H1 (cell line): ENCODE data around the gene CLCF1. TPM values are rescaled to one million over a fixed set of nuclear protein-coding genes. Genes with fewer than 3 reads are reported as not detected.

Experiments used
- CTCF ChIA-PET: fragments of 300-600 bp; sonication (Branson Sonifier 250); formaldehyde crosslinking; loops from one replicate; lab custom pipeline; 2021; ENCODE audit not compliant: partially characterized antibody; lab: Charles Lee
- POLR2A ChIA-PET: fragments of 300-600 bp; sonication (Branson Sonifier 250); formaldehyde crosslinking; loops from one replicate; lab custom pipeline; 2021; ENCODE audit warnings: inconsistent platforms; ENCODE audit not compliant: partially characterized antibody; lab: Charles Lee
- DNase-seq, 2 experiments: peaks; one replicate each; pipeline versions ENCODE4 v3.0.0 to v3.0.0-alpha.2; 2010 to 2022; ENCODE audit warnings: low spot score in 2 of 2, low read depth in 1 of 2, mixed read lengths in 1 of 2
- FAIRE-seq: peaks from 2 replicates; lab custom pipeline; 2011; peaks lifted over from hg19 to GRCh38; lab: Jason Lieb, UNC
- H2AFZ ChIP-seq: 2 replicates; pipeline ENCODE4 v1.8.1; 2012; ENCODE audit warnings: low read length, inconsistent platforms
- H2AK5ac ChIP-seq: 2 replicates; pipeline ENCODE4 v1.6.1; 2013; ENCODE audit warnings: low read depth, low read length
- H2BK120ac ChIP-seq: replicated peaks from 2 replicates; pipeline ENCODE3; 2013; ENCODE audit warnings: low read depth, low read length, inconsistent platforms
- H2BK12ac ChIP-seq: 2 replicates; pipeline ENCODE4 v1.6.1; 2013; ENCODE audit warnings: low read depth, low read length
- H2BK15ac ChIP-seq: 2 replicates; pipeline ENCODE4 v1.6.1; 2013; ENCODE audit warnings: low read length
- H2BK20ac ChIP-seq: 2 replicates; pipeline ENCODE4 v1.6.1; 2013; ENCODE audit warnings: low read length
- H2BK5ac ChIP-seq: 2 replicates; pipeline ENCODE4 v1.6.1; 2013; ENCODE audit warnings: low read depth, low read length
- H3K14ac ChIP-seq: 2 replicates; pipeline ENCODE4 v1.6.1; 2013; ENCODE audit warnings: inconsistent platforms; ENCODE audit not compliant: insufficient read length
- H3K18ac ChIP-seq: 2 replicates; pipeline ENCODE4 v1.6.1; 2013; ENCODE audit warnings: low read length; ENCODE audit errors: extremely low read depth
- H3K23ac ChIP-seq: 2 replicates; pipeline ENCODE4 v1.6.1; 2013; ENCODE audit warnings: inconsistent platforms; ENCODE audit not compliant: insufficient read length
- H3K23me2 ChIP-seq: 2 replicates; pipeline ENCODE4 v1.6.1; 2013; ENCODE audit warnings: low read depth, low read length
- H3K27ac ChIP-seq: 2 replicates; pipeline ENCODE4 v1.6.1; 2011; ENCODE audit warnings: low read depth, low read length, inconsistent platforms
- H3K27me3 ChIP-seq, 4 experiments: replicated peaks in 1 of 4; 1 replicate in 1 of 4; 2 replicates in 3 of 4; pipeline versions ENCODE4 v1.6.1 to v1.8.1; 2011 to 2013; ENCODE audit warnings: low read length in 3 of 4, mild to moderate bottlenecking in 3 of 4, inconsistent platforms in 2 of 4, mixed read lengths in 2 of 4, moderate library complexity in 1 of 4; ENCODE audit not compliant: control insufficient read depth in 3 of 4, insufficient read depth in 3 of 4; ENCODE audit errors: extremely low read depth in 1 of 4
- H3K36me3 ChIP-seq, 4 experiments: 2 replicates each; pipeline versions ENCODE4 v1.6.1 to v1.8.1; 2011 to 2013; ENCODE audit warnings: mild to moderate bottlenecking in 4 of 4, low read length in 3 of 4, moderate library complexity in 2 of 4, control low read depth in 1 of 4, inconsistent platforms in 1 of 4; ENCODE audit not compliant: insufficient read depth in 4 of 4, control insufficient read depth in 2 of 4
- H3K4ac ChIP-seq: replicated peaks from 2 replicates; pipeline ENCODE3; 2013; ENCODE audit warnings: low read length, low read depth, mixed read lengths, inconsistent platforms; ENCODE audit not compliant: insufficient read length
- H3K4me1 ChIP-seq, 4 experiments: replicated peaks in 1 of 4; 1 replicate in 1 of 4; 2 replicates in 3 of 4; pipeline versions ENCODE4 v1.6.1 to v1.8.1; 2011 to 2013; ENCODE audit warnings: low read length in 3 of 4, inconsistent platforms in 2 of 4, mixed read lengths in 1 of 4; ENCODE audit not compliant: insufficient read depth in 4 of 4, control insufficient read depth in 3 of 4
- H3K4me2 ChIP-seq, 2 experiments: 2 replicates each; pipeline versions ENCODE4 v1.6.1 to v1.8.1; 2011 to 2013; ENCODE audit warnings: low read depth in 2 of 2, low read length in 2 of 2, control low read depth in 1 of 2, inconsistent platforms in 1 of 2, mild to moderate bottlenecking in 1 of 2; ENCODE audit not compliant: insufficient read depth in 1 of 2
- H3K4me3 ChIP-seq, 4 experiments: fragments of 200-600, 300-600 bp in 1 of 4; sonication (generic), shearing (Covaris generic), sonication (Bioruptor Twin) in 1 of 4; 2 replicates each; pipeline versions ENCODE4 v1.5.1 to v1.8.1; 2011 to 2016; ENCODE audit warnings: low read length in 4 of 4, low read depth in 3 of 4, control low read depth in 2 of 4, inconsistent platforms in 2 of 4, mild to moderate bottlenecking in 2 of 4, mixed read lengths in 1 of 4, moderate library complexity in 1 of 4; ENCODE audit not compliant: insufficient read depth in 2 of 4; ENCODE audit errors: extremely low read depth in 1 of 4
- H3K56ac ChIP-seq: replicated peaks from 2 replicates; pipeline ENCODE3; 2013; ENCODE audit warnings: low read depth, mild to moderate bottlenecking, mixed read lengths, low read length, inconsistent platforms; ENCODE audit not compliant: insufficient read length
- H3K79me1 ChIP-seq: 2 replicates; pipeline ENCODE4 v1.6.1; 2013; ENCODE audit warnings: low read depth, low read length, control low read depth
- H3K79me2 ChIP-seq, 2 experiments: 2 replicates each; pipeline versions ENCODE4 v1.6.1 to v1.8.1; 2012 to 2013; ENCODE audit warnings: low read length in 2 of 2, mild to moderate bottlenecking in 2 of 2, inconsistent platforms in 1 of 2; ENCODE audit not compliant: insufficient read depth in 2 of 2, control insufficient read depth in 1 of 2
- H3K9ac ChIP-seq, 4 experiments: replicated peaks in 1 of 4; 1 replicate in 1 of 4; 2 replicates in 3 of 4; pipeline versions ENCODE4 v1.6.1 to v1.8.1; 2011 to 2013; ENCODE audit warnings: low read depth in 3 of 4, low read length in 3 of 4, control low read depth in 2 of 4, mild to moderate bottlenecking in 2 of 4, moderate library complexity in 2 of 4, inconsistent platforms in 1 of 4; ENCODE audit errors: extremely low read depth in 1 of 4
- H3K9me3 ChIP-seq, 2 experiments: 2 replicates each; pipeline versions ENCODE4 v1.6.1 to v1.8.1; 2012 to 2013; ENCODE audit warnings: mild to moderate bottlenecking in 2 of 2, moderate library complexity in 2 of 2, control low read depth in 1 of 2, inconsistent platforms in 1 of 2, low read depth in 1 of 2, low read length in 1 of 2, mixed read lengths in 1 of 2; ENCODE audit not compliant: insufficient read depth in 2 of 2
- H4K20me1 ChIP-seq, 2 experiments: replicated peaks in 1 of 2; 2 replicates each; pipeline versions ENCODE3 to v1.8.1; 2011 to 2013; ENCODE audit warnings: inconsistent platforms in 2 of 2, low read length in 2 of 2, mild to moderate bottlenecking in 1 of 2; ENCODE audit not compliant: insufficient read depth in 2 of 2, control insufficient read depth in 1 of 2
- H4K5ac ChIP-seq: 2 replicates; pipeline ENCODE4 v1.6.1; 2013; ENCODE audit warnings: low read length, low read depth, mixed read lengths, inconsistent platforms; ENCODE audit not compliant: insufficient read length
- H4K8ac ChIP-seq: 2 replicates; pipeline ENCODE4 v1.8.0; 2013; ENCODE audit warnings: mild to moderate bottlenecking, moderate library complexity, low read length, inconsistent platforms; ENCODE audit not compliant: insufficient read depth; ENCODE audit errors: extremely low read depth
- H4K91ac ChIP-seq: replicated peaks from 2 replicates; pipeline ENCODE3; 2013; ENCODE audit warnings: low read length, mixed read lengths, inconsistent platforms; ENCODE audit not compliant: insufficient read length
- BCL11A ChIP-seq, 2 experiments: IDR thresholded peaks; one replicate each; pipeline ENCODE4 v1.6.1; 2011; ENCODE audit warnings: low read depth in 2 of 2, low read length in 2 of 2, mild to moderate bottlenecking in 2 of 2
- CBX5 ChIP-seq: fragments of 300-800, 300-1000 bp; sonication (generic); IDR thresholded peaks from 2 replicates; pipeline ENCODE4 v1.7.1; 2016; ENCODE audit warnings: antibody characterized with exemption, low read length, low read depth
- CHD1 ChIP-seq: IDR thresholded peaks from 2 replicates; pipeline ENCODE4 v1.6.1; 2012; ENCODE audit warnings: low read depth, low read length, improper control_type of control experiment
- CHD2 ChIP-seq: IDR thresholded peaks from 2 replicates; pipeline ENCODE4 v1.6.1; 2012; ENCODE audit warnings: low read length, improper control_type of control experiment
- NANOG ChIP-seq: IDR thresholded peaks from 2 replicates; pipeline ENCODE4 v1.6.1; 2011; ENCODE audit warnings: low read length, low read depth, mild to moderate bottlenecking, inconsistent platforms; ENCODE audit not compliant: insufficient read depth, poor library complexity, severe bottlenecking
- NRF1 ChIP-seq: IDR thresholded peaks from 2 replicates; pipeline ENCODE4 v1.6.1; 2011; ENCODE audit warnings: mild to moderate bottlenecking, low read depth, low read length, improper control_type of control experiment
- POLR2A ChIP-seq, 2 experiments: IDR thresholded peaks; 1 replicate in 1 of 2; 2 replicates in 1 of 2; pipeline ENCODE4 v1.6.1; 2011; ENCODE audit warnings: low read depth in 2 of 2, low read length in 2 of 2, mild to moderate bottlenecking in 2 of 2; ENCODE audit errors: control extremely low read depth in 1 of 2
- RNF2 ChIP-seq: fragments of 200-900, 300-1000 bp; sonication (generic); IDR thresholded peaks from 2 replicates; pipeline ENCODE4 v1.7.1; 2016; ENCODE audit warnings: borderline replicate concordance, low read depth, mild to moderate bottlenecking, antibody characterized with exemption, low read length; ENCODE audit not compliant: poor library complexity, severe bottlenecking; ENCODE audit errors: missing control alignments
- SIX5 ChIP-seq: IDR thresholded peaks from 2 replicates; pipeline ENCODE4 v1.6.1; 2011; ENCODE audit warnings: mild to moderate bottlenecking, low read depth, low read length
- WGBS, 2 experiments: shearing (Covaris generic) in 1 of 2; methylation state at CpG; one replicate each; pipeline versions ENCODE4 v1.1.6 to v1.1.7; 2013 to 2015; ENCODE audit warnings: low lambda C conversion rate in 2 of 2, mixed read lengths in 2 of 2, inconsistent platforms in 1 of 2, low coverage in 1 of 2, missing lambda C conversion rate in 1 of 2; ENCODE audit not compliant: insufficient replicate concordance in 2 of 2, insufficient coverage in 1 of 2, insufficient read length in 1 of 2; ENCODE audit errors: extremely low coverage in 1 of 2, missing lambda C conversion rate in 1 of 2; 5-methylcytosine and 5-hydroxymethylcytosine counted together
- polyA plus RNA-seq, 7 experiments: library from polyadenylated mRNA; depleted of rRNA in 3 of 7; stranded (reverse) in 5 of 7; unstranded in 2 of 7; fragments of >200 nt in 5 of 7; fragments of 200-250 nt in 2 of 7; gene quantifications; 1 replicate in 5 of 7; 2 replicates in 1 of 7; 4 replicates in 1 of 7; pipeline versions ENCODE4 v1.2.1 to v1.2.3, GENCODE V29; 2011 to 2013; ENCODE audit warnings: missing spikeins in 2 of 7, mixed read lengths in 2 of 7
- total RNA-seq: library from RNA; stranded (reverse); fragmentation: NEBNext Ultra II Directional; extraction: Animal tissue kit (Norgen Biotek cat#: 25700); gene quantifications from 2 replicates; pipeline ENCODE4 v1.2.1, GENCODE V29; 2021
- TF ChIP-seq, protein P1 (sequence below): IDR thresholded peaks from 2 replicates; pipeline ENCODE4 v1.6.1; 2012; ENCODE audit warnings: inconsistent platforms
- TF ChIP-seq, protein P2 (sequence below): IDR thresholded peaks from 2 replicates; pipeline ENCODE4 v1.6.1; 2012; ENCODE audit warnings: inconsistent platforms

Gene CLCF1
- total and polyA plus RNA-seq, 2 of the 8 experiments (the other 6 are each of a cell fraction or from before 2014, with no cell fraction given): 0.32 to 1.2 TPM

DNA sequence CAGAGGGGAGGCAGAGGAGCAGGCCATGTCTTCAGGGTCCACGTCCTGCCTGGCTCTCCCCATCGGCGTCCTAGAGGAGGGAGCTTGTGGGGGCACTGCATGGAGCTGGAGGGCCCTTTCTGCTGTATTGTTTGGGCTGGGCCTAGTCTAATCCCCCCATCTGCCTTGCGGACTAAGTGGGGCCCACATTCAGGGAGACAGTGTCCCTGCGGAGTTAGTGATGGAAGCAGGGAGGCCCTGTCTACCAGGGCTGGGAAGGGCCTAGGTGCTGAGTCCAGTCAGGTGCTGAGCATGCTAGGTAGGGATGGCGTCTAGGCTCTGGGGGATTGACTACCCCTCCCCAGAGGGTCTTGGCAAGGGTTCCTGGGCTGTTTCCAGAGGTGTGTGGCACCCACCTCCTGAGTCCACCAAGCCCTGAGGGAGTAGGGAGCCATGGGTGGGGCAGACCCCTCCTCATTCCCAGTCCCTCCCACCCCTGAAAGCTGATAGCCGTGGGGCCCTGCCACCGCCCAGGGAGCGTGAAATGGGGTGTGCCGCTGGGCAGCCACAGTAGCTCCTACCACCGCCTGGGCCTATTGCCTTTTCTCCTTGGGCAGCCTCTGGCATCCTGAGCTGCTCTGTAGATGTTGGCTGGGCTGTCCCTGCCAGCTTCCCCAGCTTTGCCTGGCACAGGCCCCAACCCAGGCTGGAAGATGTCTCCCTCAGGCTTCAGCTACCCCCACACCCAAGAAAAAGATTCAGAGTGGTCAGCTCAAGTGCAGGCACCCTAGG is 18.2 kb downstream of the CLCF1 start:
- H2AK5ac ChIP-seq: peak overlapping the region; percentile 49; the same call in 1 of the 2 replicates
- H3K27me3 ChIP-seq: no peaks in the 10 kb centered on the region; a peak in 1 of 7 replicates
- no peak for DNase-seq
- no peak overlapping the region for H2BK120ac ChIP-seq
- no peak overlapping the region for H2BK5ac ChIP-seq
- H3K79me2 ChIP-seq: no peaks in the 10 kb centered on the region
- WGBS, 2 experiments: 76% methylated on average over 10 of the region's 11 CpGs; no CpG with 5 or more reads in 1 of the 2 experiments
- H3K4me1 ChIP-seq: peaks cover 0 to 18% (median 15%) of the 10 kb centered on the region in 4 experiments; a peak in 6 of 7 replicates
- H3K9me3 ChIP-seq: no peaks in the 10 kb centered on the region
- peak overlapping the region; percentile 39; the same call in 1 of the 2 replicates for H2BK12ac ChIP-seq
- peak overlapping the region; percentile 66 for H3K4ac ChIP-seq
- no peak for FAIRE-seq
- ChIA-PET CTCF (interaction anchor here (0.6 to 20.0 kb wide), 8 partner anchors 9 to 128 kb away, joined by 3 to 1305 read pairs (median 3); partner anchors contain the start of genes CLCF1 and RAD9A), POLR2A (interaction anchor here (1.0 to 3.4 kb wide), 7 partner anchors 11 to 115 kb away, joined by 3 to 16 read pairs (median 4); partner anchors contain the start of gene RAD9A)
- no peak overlapping the region for H2AFZ ChIP-seq
- no peak overlapping the region for H3K18ac ChIP-seq
- H2BK20ac ChIP-seq: no peak overlapping the region; the same call in none of the 2 replicates
- H3K23me2 ChIP-seq: peaks cover 8% of the 10 kb centered on the region; the same call in 1 of the 2 replicates
- H2BK15ac ChIP-seq: peak overlapping the region; percentile 92; the same call in 1 of the 2 replicates
- H4K8ac ChIP-seq: peak overlapping the region; percentile 72
- H4K91ac ChIP-seq: peak overlapping the region; percentile 46
- no peak overlapping the region for H3K23ac ChIP-seq
- peaks cover 2% of the 10 kb centered on the region; the same call in 1 of the 2 replicates for H3K79me1 ChIP-seq
- no peaks in the 10 kb centered on the region for H3K36me3 ChIP-seq
- H3K4me2 ChIP-seq: no peak overlapping the region
- H4K20me1 ChIP-seq: peaks cover 0 to 3% of the 10 kb centered on the region in 2 experiments
- H3K27ac ChIP-seq: no peak overlapping the region
- H3K4me3 ChIP-seq: no peak overlapping the region
- no peak overlapping the region for H3K14ac ChIP-seq
- no peak overlapping the region for H3K9ac ChIP-seq
- H3K56ac ChIP-seq: no peak overlapping the region
- H4K5ac ChIP-seq: no peak overlapping the region
- no peak for TF ChIP-seq NANOG
- no peak for TF ChIP-seq POLR2A (IDR thresholded peaks at IDR 0.05; ENCODE audit: control extremely low read depth in 1 of 2, low read depth in 2 of 2, low read length in 2 of 2)
- no peak for TF ChIP-seq CHD2
- TF ChIP-seq CHD1: no peak
- TF ChIP-seq, protein P1, sequence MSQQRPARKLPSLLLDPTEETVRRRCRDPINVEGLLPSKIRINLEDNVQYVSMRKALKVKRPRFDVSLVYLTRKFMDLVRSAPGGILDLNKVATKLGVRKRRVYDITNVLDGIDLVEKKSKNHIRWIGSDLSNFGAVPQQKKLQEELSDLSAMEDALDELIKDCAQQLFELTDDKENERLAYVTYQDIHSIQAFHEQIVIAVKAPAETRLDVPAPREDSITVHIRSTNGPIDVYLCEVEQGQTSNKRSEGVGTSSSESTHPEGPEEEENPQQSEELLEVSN: no peak
- TF ChIP-seq, protein P2, sequence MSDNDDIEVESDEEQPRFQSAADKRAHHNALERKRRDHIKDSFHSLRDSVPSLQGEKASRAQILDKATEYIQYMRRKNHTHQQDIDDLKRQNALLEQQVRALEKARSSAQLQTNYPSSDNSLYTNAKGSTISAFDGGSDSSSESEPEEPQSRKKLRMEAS: no peak
- no peak for TF ChIP-seq BCL11A (IDR thresholded peaks at IDR 0.05; ENCODE audit: low read depth in 2 of 2, low read length in 2 of 2)
- TF ChIP-seq SIX5: no peak
- TF ChIP-seq CBX5: no peak
- TF ChIP-seq NRF1: no peak
- TF ChIP-seq RNF2: no peak
